Panc1 (cell line): ENCODE results near the gene SDC4. TPM values are rescaled to one million over a fixed set of nuclear protein-coding genes. Genes with fewer than 3 reads are reported as not detected.

ENCODE experiments used
- ATAC-seq: fragments of 200-7000 bp; cut with Tn5 transposase; 2 replicates; pipeline ENCODE4 v1.9.1; 2020; ENCODE audit warnings: mild to moderate bottlenecking, moderate library complexity
- BruUV-seq: library from RNA; stranded (reverse); fragments of 400-500 nt; replicated peaks from 2 replicates; lab custom pipeline; 2021; lab: Mats Ljungman, UMichigan
- CTCF ChIA-PET: fragments of 300-600 bp; sonication (Branson Sonifier 250); formaldehyde crosslinking; loops from one replicate; lab custom pipeline; 2022; ENCODE audit warnings: antibody characterized with exemption; lab: Charles Lee
- POLR2A ChIA-PET: fragments of 300-600 bp; sonication (Branson Sonifier 250); formaldehyde crosslinking; loops from one replicate; lab custom pipeline; 2022; ENCODE audit warnings: antibody characterized with exemption; lab: Charles Lee
- DNase-seq: peaks from one replicate; pipeline ENCODE4 v3.0.0-alpha.2; 2010; ENCODE audit warnings: low read depth, low spot score
- H3K27ac ChIP-seq: 2 replicates; pipeline ENCODE4 v1.5.1; 2011; ENCODE audit warnings: mild to moderate bottlenecking, low read length, inconsistent platforms
- H3K27me3 ChIP-seq: fragments of 200-500 bp; sonication (Bioruptor generic); 2 replicates; pipeline ENCODE4 v1.6.0; 2014; ENCODE audit warnings: low read length, inconsistent platforms; ENCODE audit not compliant: control insufficient read depth, insufficient read depth
- H3K36me3 ChIP-seq: fragments of 200-500 bp; sonication (Bioruptor generic); 2 replicates; pipeline ENCODE4 v1.5.1; 2014; ENCODE audit warnings: inconsistent platforms, mild to moderate bottlenecking, low read length, moderate library complexity; ENCODE audit not compliant: control insufficient read depth, insufficient read depth
- H3K4me1 ChIP-seq: 2 replicates; pipeline ENCODE4 v1.5.1; 2011; ENCODE audit warnings: inconsistent platforms, mild to moderate bottlenecking, low read length, moderate library complexity; ENCODE audit not compliant: control insufficient read depth, insufficient read depth
- H3K4me3 ChIP-seq, 2 experiments: 2 replicates each; pipeline ENCODE4 v1.5.1; 2011 to 2012; ENCODE audit warnings: low read depth in 2 of 2, low read length in 2 of 2, mild to moderate bottlenecking in 2 of 2, inconsistent platforms in 1 of 2, moderate library complexity in 1 of 2
- H3K9me3 ChIP-seq: fragments of 200-500 bp; sonication (Bioruptor generic); 2 replicates; pipeline ENCODE4 v1.5.1; 2014; ENCODE audit warnings: low read depth, mild to moderate bottlenecking, inconsistent platforms, low read length, moderate library complexity; ENCODE audit not compliant: control insufficient read depth, insufficient read depth
- CTCF ChIP-seq: fragments of 450-650 bp; IDR thresholded peaks from 2 replicates; pipeline ENCODE4 v1.5.1; 2017; ENCODE audit warnings: mild to moderate bottlenecking
- POLR2AphosphoS5 ChIP-seq: IDR thresholded peaks from 2 replicates; pipeline ENCODE4 v1.6.1; 2012; ENCODE audit warnings: mild to moderate bottlenecking, low read depth, low read length, moderate library complexity
- REST ChIP-seq, 2 experiments: IDR thresholded peaks; 2 replicates each; pipeline ENCODE4 v1.6.1; 2011 to 2012; ENCODE audit warnings: low read depth in 2 of 2, control low read depth in 1 of 2, low read length in 1 of 2, mild to moderate bottlenecking in 1 of 2, moderate library complexity in 1 of 2; ENCODE audit not compliant: insufficient read depth in 1 of 2
- SIN3A ChIP-seq: IDR thresholded peaks from 2 replicates; pipeline ENCODE4 v1.6.1; 2012; ENCODE audit warnings: low read depth, mild to moderate bottlenecking, low read length, moderate library complexity, borderline replicate concordance; ENCODE audit not compliant: insufficient read depth
- TCF7L2 ChIP-seq: IDR thresholded peaks from 2 replicates; pipeline ENCODE4 v1.6.1; 2011; ENCODE audit warnings: mild to moderate bottlenecking, low read depth, low read length, inconsistent platforms
- in situ Hi-C: cut with HindIII; loops from 2 replicates; pipeline ENCODE4 v1.10.0; 2016; ENCODE audit warnings: low sequenced_read_pairs, low pct_unique_long_range_greater_than_20kb
- intact Hi-C: fragments of 100-400 bp; cut with micrococcal nuclease; formaldehyde crosslinking; loops from one replicate; pipeline ENCODE4 v1.10.0; 2022; ENCODE audit not compliant: unreplicated experiment
- total RNA-seq: library from RNA; stranded (reverse); gene quantifications from one replicate; pipeline ENCODE4 v1.2.1, GENCODE V29; 2021; ENCODE audit not compliant: unreplicated experiment

SDC4 gene
- total RNA-seq, 1 experiment from 2014 or later = 93.3 TPM

- no TSS peak for BruUV-seq
- H3K27ac ChIP-seq = no peak within 1 kb of the TSS
- TF ChIP-seq SIN3A (no peak), POLR2AphosphoS5 (no peak), REST (IDR thresholded peaks at IDR 0.05; ENCODE audit: insufficient read depth in 1 of 2, low read depth in 2 of 2, low read length in 1 of 2) (no peak), CTCF (peak; percentile 98), TCF7L2 (no peak)
- CTCF ChIA-PET = interaction anchor here (0.9 kb wide), 1 partner anchor 262 kb away, joined by 3 read pairs; no protein-coding TSS in a partner anchor
- ATAC-seq (peak; percentile 55; the same call in 1 of the 2 replicates), DNase-seq (no peak)
- peak within 1 kb of the TSS in 1 of 2 experiments; percentile 8; a peak in 1 of 4 replicates for H3K4me3 ChIP-seq
- POLR2A ChIA-PET = no interaction called here
- H3K4me1 ChIP-seq = no peaks in the 10 kb centered on the region
- H3K27me3 ChIP-seq = no peaks in the 10 kb centered on the region
- in situ Hi-C loops = no loop called here
- H3K36me3 ChIP-seq = no peaks in the 10 kb centered on the region
- intact Hi-C loops = no loop called here
- no peaks in the 10 kb centered on the region for H3K9me3 ChIP-seq
These were observed 41.7 kb downstream of the SDC4 start, which contains the start of gene RBPJL for GRCh38 chr20:45306431-45306982. Gene RBPJL, plus strand, starts transcription at chr20:45306840. Its CDS starts 83 bp downstream, at chr20:45306923.

GRCh38 chr20:45305262-45305661 lies 43.0 kb downstream of the SDC4 start:
- DNase-seq (no peak), ATAC-seq (no peak)
- Histone ChIP-seq H3K9me3 (no peaks in the 10 kb centered on the region), H3K27ac (no peak overlapping the region), H3K4me1 (no peaks in the 10 kb centered on the region), H3K27me3 (no peaks in the 10 kb centered on the region), H3K36me3 (no peaks in the 10 kb centered on the region), H3K4me3 (no peak overlapping the region)
- TF ChIP-seq CTCF (peak; percentile 19; the same call in 1 of the 2 replicates), REST (IDR thresholded peaks at IDR 0.05; ENCODE audit: insufficient read depth in 1 of 2, low read depth in 2 of 2, low read length in 1 of 2) (no peak)
- ChIA-PET POLR2A (no interaction called here), CTCF (interaction anchor here (0.6 to 0.7 kb wide), 2 partner anchors 11 to 87 kb away, joined by 3 to 4 read pairs; no protein-coding TSS in a partner anchor)
- no TSS peak for BruUV-seq
- intact Hi-C loops = no loop called here
- in situ Hi-C loops = no loop called here
